ENCODE results near the gene ZFYVE21.
"Not testable (repeated sequence)": the region's sequence is repeated elsewhere in the genome, so short reads cannot be mapped to it uniquely, and the experiment has no call there.

Gene ZFYVE21

DNA sequence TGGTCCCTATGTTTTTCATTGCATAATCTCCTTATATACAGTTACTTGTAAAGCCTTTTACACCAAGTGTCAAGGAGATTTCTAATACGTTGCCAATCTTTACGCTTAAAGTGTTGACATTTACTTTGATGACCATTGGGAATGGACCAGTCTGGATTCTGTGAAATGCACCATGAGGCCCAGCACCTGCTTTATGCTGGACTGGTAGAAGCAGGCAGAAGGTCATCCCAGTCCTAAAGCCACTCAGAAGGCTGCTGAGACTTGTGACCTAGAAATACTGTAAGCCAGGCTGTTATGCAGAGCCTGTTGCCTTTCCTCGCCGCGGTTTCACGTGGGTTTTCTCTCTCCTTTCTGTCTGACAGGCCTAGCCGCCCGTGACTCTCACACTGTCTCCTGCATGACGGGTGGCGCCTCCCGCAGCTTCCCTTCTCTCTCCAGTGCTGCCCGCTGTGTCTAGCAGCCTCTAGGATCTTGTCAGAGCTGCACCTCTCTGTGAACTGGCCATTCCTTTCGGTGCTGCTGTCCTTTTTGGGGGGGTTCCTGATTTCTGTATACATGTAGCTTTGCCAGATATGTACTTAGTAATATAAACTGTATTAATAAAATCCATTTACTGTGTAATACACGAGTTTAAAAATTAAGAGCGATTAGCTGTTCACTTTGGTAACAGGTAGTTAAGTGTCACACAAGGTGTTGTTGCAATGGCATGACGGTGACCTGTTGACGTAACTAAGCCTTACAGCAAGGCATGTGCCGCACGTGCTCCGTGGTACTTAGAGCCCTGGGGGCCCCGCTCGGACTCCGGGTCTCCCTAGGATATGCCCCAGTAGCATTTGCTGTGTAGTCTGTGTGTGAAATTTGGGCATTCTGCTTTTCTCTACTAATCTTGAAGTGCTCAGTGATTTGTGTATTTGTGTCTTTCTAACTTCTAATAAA lies 30.1 kb upstream of the ZFYVE21 start:
- DNase-seq (ENCODE audit: low read depth), result no peak
- no peak overlapping the region for H3K4me3 ChIP-seq (ENCODE audit: control insufficient read depth, low read depth, low read length)

DNA sequence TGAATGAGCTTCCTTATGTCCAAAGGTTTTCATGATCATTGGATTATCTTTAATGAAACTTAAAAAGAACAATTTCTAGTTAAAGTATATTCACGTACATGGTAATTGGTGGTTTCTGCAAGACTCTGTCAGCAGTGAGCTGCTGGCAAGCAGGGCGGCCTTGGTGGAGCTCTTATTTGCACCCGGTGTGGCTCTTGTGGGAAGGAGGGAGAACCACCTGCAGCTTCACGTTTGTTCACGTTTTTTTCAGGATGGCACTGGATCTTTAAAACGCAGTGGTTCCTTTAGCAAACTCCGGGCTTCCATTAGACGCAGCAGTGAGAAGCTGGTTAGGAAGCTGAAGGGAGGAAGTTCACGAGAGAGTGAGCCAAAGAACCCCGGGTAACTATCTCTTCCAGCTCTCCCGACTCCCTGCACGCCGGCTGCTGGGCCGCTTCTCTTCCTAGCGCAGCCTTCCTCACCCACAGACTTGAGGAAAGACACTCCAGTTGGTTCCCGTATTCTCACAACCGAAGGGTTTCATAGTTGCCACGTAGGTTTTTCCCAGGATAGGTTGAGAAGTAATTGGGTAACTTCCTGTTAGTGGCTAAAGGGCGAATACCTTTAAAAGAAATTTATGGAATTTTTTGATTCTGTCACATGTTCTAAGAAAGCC lies 28.7 kb upstream of the ZFYVE21 start:
- no peak for DNase-seq (ENCODE audit: low read depth)
- TF ChIP-seq, protein P1, sequence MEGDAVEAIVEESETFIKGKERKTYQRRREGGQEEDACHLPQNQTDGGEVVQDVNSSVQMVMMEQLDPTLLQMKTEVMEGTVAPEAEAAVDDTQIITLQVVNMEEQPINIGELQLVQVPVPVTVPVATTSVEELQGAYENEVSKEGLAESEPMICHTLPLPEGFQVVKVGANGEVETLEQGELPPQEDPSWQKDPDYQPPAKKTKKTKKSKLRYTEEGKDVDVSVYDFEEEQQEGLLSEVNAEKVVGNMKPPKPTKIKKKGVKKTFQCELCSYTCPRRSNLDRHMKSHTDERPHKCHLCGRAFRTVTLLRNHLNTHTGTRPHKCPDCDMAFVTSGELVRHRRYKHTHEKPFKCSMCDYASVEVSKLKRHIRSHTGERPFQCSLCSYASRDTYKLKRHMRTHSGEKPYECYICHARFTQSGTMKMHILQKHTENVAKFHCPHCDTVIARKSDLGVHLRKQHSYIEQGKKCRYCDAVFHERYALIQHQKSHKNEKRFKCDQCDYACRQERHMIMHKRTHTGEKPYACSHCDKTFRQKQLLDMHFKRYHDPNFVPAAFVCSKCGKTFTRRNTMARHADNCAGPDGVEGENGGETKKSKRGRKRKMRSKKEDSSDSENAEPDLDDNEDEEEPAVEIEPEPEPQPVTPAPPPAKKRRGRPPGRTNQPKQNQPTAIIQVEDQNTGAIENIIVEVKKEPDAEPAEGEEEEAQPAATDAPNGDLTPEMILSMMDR (conservative IDR thresholded peaks at IDR 0.05; ENCODE audit: control insufficient read depth, insufficient read depth, low read depth, low read length), result no peak
- H3K4me3 ChIP-seq (ENCODE audit: control insufficient read depth, low read depth, low read length), result no peak overlapping the region

More for the DNA sequence above, 30.1 kb upstream of the ZFYVE21 start:
- TF ChIP-seq, protein P1 (conservative IDR thresholded peaks at IDR 0.05; ENCODE audit: control insufficient read depth, insufficient read depth, low read depth, low read length), result no peak

DNA sequence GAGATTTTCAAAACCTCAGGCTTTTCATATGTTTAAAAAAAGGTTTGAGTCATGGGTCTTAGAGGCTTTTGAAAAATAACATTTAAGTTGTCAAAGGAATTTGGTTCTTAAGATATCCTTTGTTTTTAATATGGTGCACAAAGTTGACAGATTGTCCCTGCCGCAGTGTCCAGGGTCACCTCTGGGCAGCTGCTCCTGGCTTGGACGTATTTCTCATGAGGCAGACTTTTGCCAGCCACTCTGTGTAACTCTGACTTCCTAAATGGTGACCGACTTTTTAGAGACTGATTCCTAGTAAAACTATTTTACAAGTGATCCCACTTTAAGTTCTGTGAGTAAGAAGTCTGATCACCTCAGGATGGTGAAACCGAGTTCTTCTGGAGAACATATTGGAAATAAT lies 27.9 kb upstream of the ZFYVE21 start:
- no peak overlapping the region for H3K4me3 ChIP-seq (ENCODE audit: control insufficient read depth, low read depth, low read length)
- TF ChIP-seq, protein P1 (conservative IDR thresholded peaks at IDR 0.05; ENCODE audit: control insufficient read depth, insufficient read depth, low read depth, low read length), result no peak
- no peak for DNase-seq (ENCODE audit: low read depth)

DNA sequence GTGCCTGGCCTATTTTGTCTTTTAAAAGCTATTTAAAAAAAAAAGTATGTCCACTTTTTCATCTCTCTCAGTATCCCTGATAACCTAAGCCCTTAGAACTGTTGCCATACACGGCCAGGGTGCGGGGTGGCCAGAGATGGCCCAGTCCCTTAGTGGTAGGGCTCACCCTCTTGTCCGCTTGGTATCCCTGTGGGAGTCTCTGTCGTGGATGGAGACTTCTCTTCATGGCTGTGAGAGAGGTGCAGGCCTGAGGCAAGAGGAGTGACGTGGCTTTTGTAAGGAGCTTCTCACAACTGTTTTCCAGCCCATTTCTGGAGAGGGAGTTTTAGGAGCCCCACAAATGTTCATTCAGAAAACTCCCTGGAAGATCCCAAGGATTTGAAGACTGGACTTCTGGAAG lies 27.2 kb upstream of the ZFYVE21 start:
- DNase-seq (ENCODE audit: low read depth), result no peak
- TF ChIP-seq, protein P1 (conservative IDR thresholded peaks at IDR 0.05; ENCODE audit: control insufficient read depth, insufficient read depth, low read depth, low read length), result no peak
- H3K4me3 ChIP-seq (ENCODE audit: control insufficient read depth, low read depth, low read length), result no peak overlapping the region

DNA sequence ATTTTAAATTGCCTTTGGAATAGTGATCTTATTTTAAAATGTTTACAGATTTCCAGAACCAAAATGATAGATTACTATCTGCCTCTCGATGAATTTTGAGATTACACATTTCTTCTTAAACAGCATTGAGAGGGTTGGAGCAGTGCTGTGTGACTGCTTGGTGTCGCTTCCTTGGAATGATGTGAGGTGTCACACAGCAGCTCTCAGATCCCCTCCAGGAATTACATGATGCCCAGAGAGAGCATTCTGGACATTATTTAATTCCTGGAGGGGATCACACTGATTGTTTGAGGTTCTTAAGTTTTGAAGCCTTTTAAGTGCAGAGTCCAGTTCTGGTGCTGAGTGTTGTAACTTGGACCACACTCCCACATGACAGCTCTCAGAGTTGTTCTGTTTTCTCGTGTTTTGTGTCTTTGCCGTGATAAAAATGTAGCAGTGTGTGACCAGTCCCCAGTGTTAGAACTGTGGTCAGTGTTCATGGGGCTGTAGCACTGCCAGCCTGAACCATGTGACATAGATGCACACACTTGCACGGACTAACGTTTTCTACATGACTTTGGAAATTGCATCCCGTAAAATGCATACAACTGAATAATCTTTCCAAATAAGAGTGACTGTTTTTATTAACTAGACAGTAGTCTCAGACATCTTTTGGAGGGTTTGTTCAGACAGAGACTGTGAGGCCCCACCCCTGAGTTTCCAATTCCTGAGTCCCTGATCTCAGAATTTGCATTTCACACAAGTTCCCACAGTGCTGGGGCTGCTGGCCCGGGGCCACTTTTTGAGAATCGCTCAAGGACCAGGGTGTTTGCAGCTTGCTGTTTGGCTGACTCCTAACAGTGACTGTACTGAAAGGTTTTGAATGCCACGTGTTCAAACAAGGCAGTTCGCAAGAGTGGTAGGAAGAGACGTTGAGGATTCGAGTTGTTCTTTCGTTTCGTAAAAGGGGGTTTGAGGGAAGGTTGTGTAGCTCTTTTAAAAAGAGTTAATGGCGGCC lies 26.4 kb upstream of the ZFYVE21 start:
- H3K4me3 ChIP-seq (ENCODE audit: control insufficient read depth, low read depth, low read length), result no peak overlapping the region
- TF ChIP-seq, protein P1 (conservative IDR thresholded peaks at IDR 0.05; ENCODE audit: control insufficient read depth, insufficient read depth, low read depth, low read length), result no peak
- DNase-seq (ENCODE audit: low read depth), result peak; percentile 58

DNA sequence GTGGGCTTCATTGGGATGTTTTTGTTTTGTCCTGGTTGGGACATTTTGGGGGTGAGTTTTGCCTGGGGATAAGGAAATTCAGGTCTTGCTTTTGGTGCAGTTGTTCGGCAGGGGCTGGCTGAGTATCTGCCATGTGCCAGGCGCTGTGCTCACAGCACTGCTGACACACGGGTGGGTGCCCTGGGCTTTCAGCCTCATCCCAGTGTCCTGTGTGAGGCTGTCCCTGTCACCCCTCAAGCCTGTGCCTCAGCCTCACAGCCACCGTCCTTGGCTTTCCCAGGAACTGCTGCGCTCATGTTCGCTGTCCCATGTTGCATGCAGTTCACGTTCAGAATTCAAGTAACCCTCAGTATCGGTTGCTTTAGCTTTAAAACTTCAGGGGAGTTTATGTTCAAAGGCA lies 25.3 kb upstream of the ZFYVE21 start:
- no peak for DNase-seq (ENCODE audit: low read depth)
- TF ChIP-seq, protein P1 (conservative IDR thresholded peaks at IDR 0.05; ENCODE audit: control insufficient read depth, insufficient read depth, low read depth, low read length), result no peak
- no peak overlapping the region for H3K4me3 ChIP-seq (ENCODE audit: control insufficient read depth, low read depth, low read length)

DNA sequence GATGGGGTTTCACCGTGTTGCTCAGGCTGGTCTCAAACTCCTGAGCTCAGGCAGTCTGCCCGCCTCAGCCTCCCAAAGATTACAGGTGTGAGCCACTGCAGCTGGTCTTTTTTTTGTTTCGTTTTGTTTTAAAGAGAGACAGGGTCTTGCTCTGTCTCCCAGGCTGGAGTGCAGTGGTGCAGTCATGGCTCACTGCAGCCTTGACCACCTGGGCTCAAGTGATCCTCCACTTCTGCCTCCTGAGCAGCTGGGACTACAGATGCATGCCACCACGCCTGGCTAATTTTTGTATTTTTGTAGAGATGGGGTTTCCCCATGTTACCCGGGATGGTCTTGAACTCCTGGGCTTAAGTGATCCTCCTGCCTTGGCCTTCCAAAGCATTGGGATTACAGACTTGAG lies 24.0 kb upstream of the ZFYVE21 start:
- not testable (repeated sequence) for DNase-seq (ENCODE audit: low read depth); H3K4me3 ChIP-seq (ENCODE audit: control insufficient read depth, low read depth, low read length)
